Urinary bladder (tissue), 4 donors: Measurements from ENCODE around the gene TWSG1. TPM values are rescaled to one million over a fixed set of nuclear protein-coding genes. Genes with fewer than 3 reads are reported as not detected.
"Not testable (repeated sequence)": the region's sequence is repeated elsewhere in the genome, so short reads cannot be mapped to it uniquely, and the experiment has no call there.

ENCODE experiments used
- DNase-seq: peaks from one replicate; pipeline ENCODE4 v3.0.0-alpha.2; 2015; ENCODE audit errors: extremely low spot score
- H3K27ac ChIP-seq: one replicate; pipeline ENCODE4 v1.5.1; 2013; ENCODE audit warnings: low read depth, mild to moderate bottlenecking, moderate library complexity
- H3K36me3 ChIP-seq: one replicate; pipeline ENCODE4 v1.6.1; 2013; ENCODE audit warnings: mild to moderate bottlenecking, moderate library complexity; ENCODE audit not compliant: insufficient read depth
- H3K4me1 ChIP-seq: one replicate; pipeline ENCODE4 v1.6.1; 2013; ENCODE audit warnings: mild to moderate bottlenecking, moderate library complexity; ENCODE audit not compliant: insufficient read depth
- H3K4me3 ChIP-seq: one replicate; pipeline ENCODE4 v1.5.1; 2013; ENCODE audit warnings: low read depth, low read length
- WGBS: extraction: QIAGEN DNeasy Blood & Tissue Kit; methylation state at CpG from one replicate; pipeline ENCODE4 v1.1.7; 2013; 5-methylcytosine and 5-hydroxymethylcytosine counted together
- polyA plus RNA-seq: library from polyadenylated mRNA; stranded (reverse); fragments of 200-250 nt; gene quantifications from one replicate; pipeline ENCODE4 v1.2.3, GENCODE V29; 2013
- total RNA-seq: library from RNA; depleted of rRNA; stranded (reverse); fragments of >200 nt; gene quantifications from one replicate; pipeline ENCODE4 v1.2.3, GENCODE V29; 2014
- donor health status: healthy with polysubstance abuse.
- donor health status: healthy.

TWSG1 gene
- total and polyA plus RNA-seq, 2 donors = 55.0 to 160 TPM

DNA sequence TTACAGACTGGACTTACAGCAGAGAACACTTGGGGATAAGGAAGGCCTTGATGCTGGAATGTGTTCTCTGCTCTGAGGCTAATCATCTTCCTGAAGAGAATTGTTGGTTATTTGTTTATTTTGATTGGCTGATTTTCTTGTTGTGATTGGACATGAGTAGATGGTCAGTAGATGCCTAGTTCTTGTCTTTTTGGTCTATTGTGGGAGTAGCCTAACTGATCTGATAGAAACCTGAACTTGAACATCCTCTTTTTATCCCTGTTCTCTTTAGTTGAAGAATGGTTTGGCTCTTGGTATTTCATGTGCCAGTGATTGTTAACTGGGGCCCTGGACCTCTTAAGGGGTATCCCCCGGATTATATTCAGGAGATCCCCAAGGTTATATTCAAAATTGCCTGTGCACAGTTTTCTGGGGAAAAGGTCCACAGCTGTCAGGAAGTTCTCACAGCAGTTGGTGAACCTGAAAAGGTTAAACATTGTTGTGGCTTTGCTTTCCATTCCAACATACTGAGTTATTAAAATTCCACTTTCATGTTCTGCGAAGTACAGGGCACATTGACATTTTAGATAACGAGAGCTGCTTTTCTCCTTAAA, 13.6 kb downstream of the TWSG1 start:
- Histone ChIP-seq H3K27ac (no peak overlapping the region), H3K36me3 (no peaks in the 10 kb centered on the region), H3K4me3 (no peak overlapping the region), H3K4me1 (no peaks in the 10 kb centered on the region)
- no peak for DNase-seq
- WGBS = 34% methylated on average over 3 of the region's 3 CpGs

DNA sequence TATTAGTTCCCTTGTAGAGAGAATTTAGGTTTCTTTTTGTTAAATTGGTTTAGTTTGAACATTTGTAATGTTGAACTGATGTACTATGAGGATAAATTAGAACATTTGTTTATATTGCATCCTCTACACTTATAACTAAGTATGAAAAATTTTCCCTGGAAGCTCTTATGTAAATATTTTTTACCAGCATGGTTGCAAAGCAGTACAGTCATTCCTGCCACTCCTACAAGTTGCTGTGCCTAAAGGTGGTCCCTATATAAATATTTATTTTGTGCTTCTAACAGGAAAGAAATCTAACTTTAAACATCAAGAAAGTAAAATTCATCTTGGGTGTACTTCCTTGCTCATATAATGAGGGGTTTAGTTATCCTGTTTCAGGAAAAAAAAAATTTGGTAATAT, 14.2 kb downstream of the TWSG1 start:
- no peaks in the 10 kb centered on the region for H3K36me3 ChIP-seq
- H3K4me1 ChIP-seq = no peaks in the 10 kb centered on the region
- H3K27ac ChIP-seq = no peak overlapping the region
- no peak for DNase-seq
- no peak overlapping the region for H3K4me3 ChIP-seq

- WGBS = 94% methylated on average over 2 of the region's 2 CpGs
- no peak overlapping the region for H3K4me3 ChIP-seq
- no peak for DNase-seq
- no peak overlapping the region for H3K27ac ChIP-seq
- H3K4me1 ChIP-seq = peaks cover 1% of the 10 kb centered on the region
- no peaks in the 10 kb centered on the region for H3K36me3 ChIP-seq
These were observed 19.0 kb downstream of the TWSG1 start for GRCh38 chr18:9353596-9353995.

- 56% methylated on average over 1 of the region's 1 CpG for WGBS
- Histone ChIP-seq H3K4me1 (peaks cover 1% of the 10 kb centered on the region), H3K4me3 (no peak overlapping the region), H3K36me3 (no peaks in the 10 kb centered on the region), H3K27ac (no peak overlapping the region)
- no peak for DNase-seq
These were observed 19.7 kb downstream of the TWSG1 start for GRCh38 chr18:9354256-9354655.

- no peak for DNase-seq
- Histone ChIP-seq H3K36me3 (no peaks in the 10 kb centered on the region), H3K4me3 (no peak overlapping the region), H3K27ac (no peak overlapping the region), H3K4me1 (peaks cover 3% of the 10 kb centered on the region)
- WGBS = over 99% methylated on average over 2 of the region's 2 CpGs
These were observed 22.4 kb downstream of the TWSG1 start for GRCh38 chr18:9356976-9357375.

- no peak overlapping the region for H3K4me3 ChIP-seq
- no peaks in the 10 kb centered on the region for H3K36me3 ChIP-seq
- no peak overlapping the region for H3K27ac ChIP-seq
- H3K4me1 ChIP-seq = peaks cover 3% of the 10 kb centered on the region
- 48% methylated on average over 4 of the region's 4 CpGs for WGBS
- no peak for DNase-seq
These were observed 25.2 kb downstream of the TWSG1 start for GRCh38 chr18:9359796-9360195.

DNA sequence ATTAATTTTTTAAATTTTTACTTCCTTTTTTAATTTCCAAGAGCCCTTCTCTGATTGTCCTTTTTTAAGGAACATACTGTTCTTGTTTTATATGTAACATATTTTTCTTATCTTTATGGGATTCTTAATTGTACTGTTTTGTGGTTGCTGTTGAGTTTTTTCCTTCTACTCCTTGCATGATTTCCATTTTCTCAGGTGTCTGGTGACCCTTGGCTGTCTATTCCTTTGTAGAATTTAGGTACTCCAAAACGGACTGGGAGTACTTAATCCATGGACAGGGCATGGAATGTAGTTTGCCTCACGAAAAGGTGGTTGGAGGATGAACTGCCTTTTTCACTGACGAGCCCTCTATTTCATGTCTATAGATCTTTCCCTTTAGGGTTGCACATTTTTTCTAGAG, 26.6 kb downstream of the TWSG1 start:
- Histone ChIP-seq H3K4me1 (peaks cover 3% of the 10 kb centered on the region), H3K27ac (no peak overlapping the region), H3K36me3 (no peaks in the 10 kb centered on the region), H3K4me3 (no peak overlapping the region)
- DNase-seq = no peak
- 64% methylated on average over 3 of the region's 3 CpGs for WGBS

GRCh38 chr18:9362869-9363268, 28.3 kb downstream of the TWSG1 start:
- DNase-seq = no peak
- H3K4me3 ChIP-seq = no peak overlapping the region
- H3K4me1 ChIP-seq = peaks cover 3% of the 10 kb centered on the region
- no peak overlapping the region for H3K27ac ChIP-seq
- no peaks in the 10 kb centered on the region for H3K36me3 ChIP-seq
- 34% methylated on average over 1 of the region's 1 CpG for WGBS

- no peak for DNase-seq
- WGBS = 89% methylated on average over 8 of the region's 8 CpGs
- peaks cover 2% of the 10 kb centered on the region for H3K4me1 ChIP-seq
- H3K4me3 ChIP-seq = no peak overlapping the region
- no peak overlapping the region for H3K27ac ChIP-seq
- H3K36me3 ChIP-seq = no peaks in the 10 kb centered on the region
These were observed 29.7 kb downstream of the TWSG1 start for GRCh38 chr18:9364242-9364641.

DNA sequence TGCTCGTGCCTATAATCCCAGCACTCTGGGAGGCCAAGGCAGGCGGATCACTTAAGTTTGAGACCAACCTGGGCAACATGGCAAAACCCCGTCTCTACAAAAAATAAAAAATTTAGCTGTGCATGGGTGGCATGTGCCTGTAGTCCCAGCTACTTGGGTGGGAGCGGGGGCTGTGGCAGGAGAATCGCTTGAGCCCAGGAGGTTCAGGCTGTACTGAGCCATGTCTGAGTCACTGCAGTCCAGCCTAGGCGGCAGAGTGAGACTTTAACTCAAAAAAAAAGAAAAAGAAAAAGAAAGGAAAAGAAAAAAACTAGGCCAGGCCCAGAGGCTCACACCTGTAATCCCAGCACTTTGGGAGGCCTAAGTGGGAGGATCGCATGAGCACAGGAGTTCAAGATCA, 30.8 kb downstream of the TWSG1 start:
- 97% methylated on average over 7 of the region's 7 CpGs for WGBS
- no peak overlapping the region for H3K4me3 ChIP-seq
- no peaks in the 10 kb centered on the region for H3K4me1 ChIP-seq
- H3K27ac ChIP-seq = no peak overlapping the region
- no peak for DNase-seq
- no peaks in the 10 kb centered on the region for H3K36me3 ChIP-seq

DNA sequence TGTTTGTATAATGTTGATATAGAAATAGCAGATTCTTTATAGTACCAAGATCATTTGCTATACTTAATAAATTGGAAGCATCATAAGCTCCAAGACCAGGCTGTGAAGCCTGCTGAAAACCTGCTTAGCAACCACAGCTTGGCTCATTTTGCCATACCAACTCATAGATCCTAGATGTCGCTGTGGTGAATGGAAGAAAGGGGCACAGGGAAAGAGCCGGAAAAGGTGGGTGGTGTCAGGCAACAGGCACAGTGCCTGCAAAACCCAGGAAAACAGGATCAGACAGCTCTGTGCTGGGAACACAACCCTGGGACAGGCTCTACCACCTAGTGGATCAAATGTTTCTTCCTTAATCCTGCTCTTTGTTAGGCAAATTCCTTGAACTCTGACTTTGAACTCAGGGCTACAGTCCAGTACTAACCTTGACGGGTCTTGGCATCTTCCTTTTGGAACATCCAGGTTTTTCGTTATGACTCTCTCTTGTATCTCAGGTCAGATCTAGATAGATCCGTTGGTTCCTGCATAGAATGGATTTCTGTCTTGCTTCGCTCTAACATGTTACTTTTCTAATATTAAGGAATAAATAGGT, 31.6 kb downstream of the TWSG1 start:
- Histone ChIP-seq H3K4me3 (no peak overlapping the region), H3K27ac (no peak overlapping the region), H3K4me1 (no peaks in the 10 kb centered on the region), H3K36me3 (no peaks in the 10 kb centered on the region)
- WGBS = 61% methylated on average over 6 of the region's 6 CpGs
- peak; percentile 20 for DNase-seq

DNA sequence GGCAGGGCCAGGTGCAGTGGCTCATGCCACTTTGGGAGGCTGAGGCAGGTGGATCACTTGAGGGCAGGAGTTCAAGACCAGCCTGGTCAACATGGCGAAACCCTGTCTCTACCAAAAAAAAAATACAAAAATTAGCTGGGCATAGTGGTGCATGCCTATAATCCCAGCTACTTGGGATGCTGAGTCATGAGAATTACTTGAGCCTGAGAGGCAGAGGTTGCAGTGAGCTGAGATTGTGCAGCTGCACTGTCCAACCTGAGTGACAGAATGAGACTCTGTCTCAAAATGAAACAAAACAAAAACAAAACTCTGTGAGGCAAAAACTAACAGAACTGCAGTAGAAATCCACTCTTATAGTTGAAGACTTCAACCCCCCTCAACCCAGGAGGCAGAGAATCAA, 38.7 kb downstream of the TWSG1 start:
- not testable (repeated sequence) for H3K4me1 ChIP-seq, H3K36me3 ChIP-seq, DNase-seq, H3K4me3 ChIP-seq, H3K27ac ChIP-seq
- WGBS = 95% methylated on average over 1 of the region's 1 CpG

DNA sequence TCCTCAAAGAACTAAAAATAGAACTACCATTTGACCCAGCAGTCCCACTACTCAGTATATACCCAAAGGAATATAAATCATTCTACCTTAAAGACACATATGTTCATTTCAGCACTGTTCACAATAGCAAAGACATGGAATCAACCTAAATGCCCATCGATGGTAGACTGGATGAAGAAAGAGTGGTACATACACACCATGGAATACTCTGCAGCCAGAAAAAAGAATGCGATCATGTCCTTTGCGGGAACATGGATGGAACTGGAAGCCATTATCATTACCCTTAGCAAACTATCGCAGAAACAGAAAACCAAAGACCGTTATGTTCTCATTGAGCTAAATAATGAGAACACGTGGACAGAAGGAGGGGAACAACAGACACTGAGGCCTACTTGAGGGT, 44.5 kb downstream of the TWSG1 start:
- WGBS = 98% methylated on average over 6 of the region's 6 CpGs
- H3K27ac ChIP-seq = no peak overlapping the region
- no peak overlapping the region for H3K4me3 ChIP-seq
- H3K4me1 ChIP-seq = no peaks in the 10 kb centered on the region
- H3K36me3 ChIP-seq = no peaks in the 10 kb centered on the region
- no peak for DNase-seq

GRCh38 chr18:9380101-9380500, 45.5 kb downstream of the TWSG1 start:
- 27% methylated on average over 2 of the region's 2 CpGs for WGBS
- no peak for DNase-seq

More at GRCh38 chr18:9380101-9380500, 45.5 kb downstream of the TWSG1 start:
- Histone ChIP-seq H3K4me1 (no peaks in the 10 kb centered on the region), H3K4me3 (no peak overlapping the region), H3K27ac (no peak overlapping the region), H3K36me3 (no peaks in the 10 kb centered on the region)
